ENCODE results near the gene CEP85.
"Not testable (repeated sequence)": the region's sequence is repeated elsewhere in the genome, so short reads cannot be mapped to it uniquely, and the experiment has no call there.

CEP85 gene

DNA sequence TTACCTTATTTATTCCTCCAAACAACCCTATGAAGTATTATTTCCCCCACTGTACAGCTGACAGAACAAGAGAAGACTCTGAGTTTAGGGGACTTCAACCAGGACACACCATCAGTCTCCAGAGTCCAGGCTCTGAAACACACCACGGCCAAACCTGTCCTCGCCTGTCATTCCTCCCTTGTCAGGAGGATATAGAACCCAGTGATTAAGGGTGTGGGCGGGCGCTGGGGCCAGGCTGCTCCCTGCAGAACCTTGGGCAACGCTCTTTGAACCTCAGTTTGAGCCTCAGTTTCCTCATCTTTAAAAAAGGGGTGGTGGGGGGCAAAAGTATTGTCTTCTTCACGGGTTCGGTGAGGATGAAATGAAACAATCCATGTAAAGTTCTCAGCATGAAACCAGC, 9.4 kb upstream of the CEP85 start:
- DNase-seq: no peak

GRCh38 chr1:26225033-26225831, 8.8 kb upstream of the CEP85 start:
- peak; percentile 16 for DNase-seq

- not testable (repeated sequence) for DNase-seq
Observed at GRCh38 chr1:26230682-26231081, 3.3 kb upstream of the CEP85 start.

DNA sequence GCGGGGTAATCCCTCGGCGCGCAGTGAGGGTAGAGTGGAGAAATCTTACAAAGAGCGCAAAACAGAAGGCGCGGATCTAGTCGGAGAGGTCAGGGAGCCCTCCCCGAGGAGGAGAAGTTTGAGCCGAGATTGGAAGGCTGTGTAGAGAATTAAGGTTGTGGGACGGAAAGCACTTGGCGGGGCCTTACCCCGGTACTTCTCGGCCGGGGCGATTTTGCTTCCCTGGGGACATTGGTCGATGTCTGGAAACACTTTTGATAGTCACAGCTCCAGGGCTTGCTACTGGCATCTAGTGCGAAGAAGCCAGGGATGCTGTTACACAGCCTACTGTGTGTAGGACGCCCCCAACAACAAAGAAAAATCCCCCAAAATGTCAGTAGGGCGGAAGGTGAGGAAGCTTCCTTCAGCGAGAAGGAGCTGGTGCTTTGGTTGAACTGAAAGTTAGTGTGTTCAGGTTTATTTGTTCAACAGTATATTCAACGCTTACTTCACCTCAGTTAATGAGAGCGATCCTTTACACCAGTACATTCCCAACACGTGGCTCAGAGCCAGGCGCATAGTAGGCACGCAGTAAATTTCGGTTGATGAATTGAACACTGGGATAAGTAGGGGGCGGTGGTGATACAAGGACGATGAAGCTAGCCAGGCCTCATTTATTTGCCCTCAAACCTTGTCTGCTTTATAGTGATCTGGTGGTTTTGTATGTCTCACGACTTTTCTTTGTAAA, 807 bp downstream of the CEP85 start:
- DNase-seq: peak; percentile 19

GRCh38 chr1:26237230-26237966, 3.4 kb downstream of the CEP85 start:
- no peak for DNase-seq

- DNase-seq: peak; percentile 19
Observed at GRCh38 chr1:26239936-26240335, 5.9 kb downstream of the CEP85 start.

- DNase-seq: no peak
Observed at GRCh38 chr1:26252718-26253117, 18.7 kb downstream of the CEP85 start.

DNA sequence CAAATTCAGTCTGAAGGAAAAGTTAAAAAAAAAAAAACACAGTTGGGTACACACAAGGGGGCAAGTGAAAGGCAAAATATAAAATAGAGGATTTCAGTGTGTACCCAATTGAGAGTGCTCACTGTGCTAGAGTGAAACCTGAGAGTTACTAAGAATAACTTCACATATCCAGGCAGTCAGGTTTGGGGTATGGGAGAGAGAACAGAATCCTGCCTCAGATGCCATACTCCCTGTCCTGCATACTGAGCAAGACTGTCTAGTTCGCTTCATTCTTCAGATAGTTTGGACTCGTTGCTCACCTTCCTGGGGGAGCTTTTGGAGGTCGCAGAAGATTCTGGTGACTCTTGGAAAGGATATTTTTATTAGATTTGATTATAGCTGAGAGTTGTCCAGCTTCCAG, 20.4 kb downstream of the CEP85 start:
- peak; percentile 5 for DNase-seq

DNA sequence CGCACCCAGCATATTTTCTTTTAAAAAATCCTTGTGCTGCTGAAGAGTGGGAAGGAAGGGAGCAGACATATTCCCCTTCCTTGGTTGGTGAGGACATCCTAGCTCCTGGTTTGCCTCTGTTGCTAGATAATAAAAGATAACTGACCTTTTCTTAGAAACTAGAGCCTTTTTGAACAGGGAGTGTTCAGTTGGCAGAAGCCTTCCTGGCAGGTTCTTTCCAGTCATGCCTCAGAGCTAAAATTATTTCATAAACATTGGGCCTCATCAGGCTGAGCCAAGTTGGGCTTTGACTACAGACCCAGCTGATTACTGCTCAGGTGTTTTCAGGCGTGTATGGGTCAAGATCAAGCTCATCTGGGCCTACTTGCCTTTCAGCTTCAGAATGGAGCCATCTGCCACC, 23.2 kb downstream of the CEP85 start:
- DNase-seq: no peak

DNA sequence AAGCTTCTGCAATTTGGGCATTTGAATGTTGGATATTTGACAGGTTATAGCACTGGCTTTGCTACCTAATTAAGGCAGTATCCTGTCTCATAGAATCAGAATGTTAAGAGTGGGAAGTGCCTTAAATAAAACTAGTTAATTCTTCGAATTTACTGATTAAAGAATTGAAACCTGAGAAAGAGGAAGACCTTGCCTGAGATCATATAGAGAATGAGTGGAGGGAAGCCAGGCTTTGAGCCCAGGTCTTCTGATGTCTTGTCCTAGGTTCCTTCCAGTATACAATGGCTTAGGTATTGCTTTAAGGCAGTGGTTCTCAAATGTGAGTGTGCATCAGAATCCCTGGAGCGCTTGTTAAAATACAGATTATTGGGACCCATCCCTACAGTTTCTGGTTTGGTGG, 25.0 kb downstream of the CEP85 start:
- DNase-seq: no peak

- DNase-seq: no peak
Observed at GRCh38 chr1:26259578-26259977, 25.6 kb downstream of the CEP85 start.

GRCh38 chr1:26263212-26263611, 29.2 kb downstream of the CEP85 start:
- no peak for DNase-seq

- DNase-seq: no peak
Observed at GRCh38 chr1:26265405-26265804, 31.4 kb downstream of the CEP85 start.

DNA sequence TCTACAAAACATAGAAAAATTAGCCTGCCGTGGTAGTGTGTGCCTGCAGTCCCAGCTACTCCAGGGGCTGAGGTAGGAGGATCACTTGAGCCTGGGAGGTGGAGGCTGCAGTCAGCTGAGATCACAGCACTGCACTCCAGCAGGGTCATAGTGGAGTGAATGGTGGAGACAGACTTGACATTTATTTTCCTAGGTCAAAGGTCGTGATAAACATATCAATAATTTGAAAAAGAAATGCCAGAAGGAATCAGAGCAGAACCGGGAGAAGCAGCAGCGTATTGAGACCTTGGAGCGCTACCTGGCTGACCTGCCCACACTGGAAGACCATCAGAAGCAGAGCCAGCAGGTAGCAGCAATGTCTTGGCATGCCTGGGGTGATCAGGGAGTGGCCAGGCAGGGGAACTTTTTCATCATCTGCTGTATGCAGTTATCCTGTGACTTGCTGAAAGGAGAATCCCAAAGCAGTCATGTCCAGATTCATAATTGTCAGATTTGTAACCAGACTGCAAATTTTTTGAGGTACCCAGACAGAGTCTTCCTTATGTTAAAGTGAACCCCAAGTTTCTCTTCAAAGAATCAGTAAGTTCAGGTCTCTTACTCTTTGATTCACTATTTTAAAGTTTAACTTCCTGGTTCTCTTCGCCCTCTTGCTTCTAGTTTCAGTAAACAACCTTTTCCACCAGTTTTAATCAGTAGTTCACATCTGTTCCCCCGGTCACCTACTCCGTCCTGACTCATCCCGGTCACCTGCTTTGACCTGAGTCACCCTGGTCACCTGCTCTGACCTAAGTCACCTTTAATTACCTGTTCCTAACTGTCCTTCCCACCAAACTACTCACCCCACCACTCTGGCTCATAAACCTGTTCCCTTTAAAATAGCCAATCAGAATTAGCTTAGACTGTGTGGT, 34.5 kb downstream of the CEP85 start:
- no peak for DNase-seq

DNA sequence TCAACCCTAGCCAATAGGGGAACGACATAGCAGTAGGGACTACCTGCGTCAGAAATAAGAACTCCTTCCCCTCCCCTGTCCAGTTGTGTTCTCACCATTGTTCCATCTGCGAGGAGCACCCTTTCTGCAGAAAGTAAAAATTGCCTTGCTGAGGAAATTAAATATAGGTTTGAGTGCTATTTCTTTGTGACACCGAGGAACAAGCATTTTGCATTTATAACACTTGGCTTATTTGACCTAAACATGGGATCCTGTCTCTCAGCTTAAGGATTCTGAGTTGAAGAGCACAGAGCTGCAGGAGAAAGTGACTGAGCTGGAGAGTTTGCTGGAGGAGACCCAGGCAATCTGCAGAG, 35.2 kb downstream of the CEP85 start:
- DNase-seq: no peak

DNA sequence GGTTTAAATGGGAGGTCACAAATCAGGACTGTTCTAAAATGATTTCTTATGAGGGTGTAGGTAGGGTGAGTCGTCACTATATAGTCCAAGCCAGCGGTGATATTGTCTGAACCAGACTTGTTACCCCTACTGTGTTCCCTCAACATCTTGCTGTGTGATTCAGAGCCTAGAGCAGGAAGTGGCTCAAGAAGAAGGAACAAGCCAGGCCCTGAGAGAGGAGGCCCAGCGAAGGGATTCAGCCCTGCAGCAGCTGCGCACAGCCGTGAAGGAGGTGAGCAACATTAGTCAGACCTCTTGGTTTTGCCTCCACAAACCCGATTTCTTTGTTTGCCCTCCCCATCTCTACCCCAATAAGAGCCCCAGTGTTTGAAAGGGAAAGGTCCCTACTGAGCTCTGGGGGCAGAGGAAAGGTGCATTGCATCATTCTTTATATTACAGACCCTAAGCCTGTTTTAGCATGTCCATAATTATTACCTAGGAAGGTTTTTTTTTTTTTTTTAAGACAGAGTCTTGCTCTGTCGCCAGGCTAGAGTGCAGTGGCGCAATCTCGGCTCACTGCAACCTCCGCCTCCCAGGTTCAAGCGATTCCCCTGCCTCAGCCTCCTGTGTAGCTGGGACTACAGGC, 40.9 kb downstream of the CEP85 start:
- peak; percentile 41 for DNase-seq

GRCh38 chr1:26275580-26276431, 41.8 kb downstream of the CEP85 start:
- DNase-seq: peak; percentile 94

- DNase-seq: no peak
Observed at GRCh38 chr1:26276432-26276838, 42.4 kb downstream of the CEP85 start.

DNA sequence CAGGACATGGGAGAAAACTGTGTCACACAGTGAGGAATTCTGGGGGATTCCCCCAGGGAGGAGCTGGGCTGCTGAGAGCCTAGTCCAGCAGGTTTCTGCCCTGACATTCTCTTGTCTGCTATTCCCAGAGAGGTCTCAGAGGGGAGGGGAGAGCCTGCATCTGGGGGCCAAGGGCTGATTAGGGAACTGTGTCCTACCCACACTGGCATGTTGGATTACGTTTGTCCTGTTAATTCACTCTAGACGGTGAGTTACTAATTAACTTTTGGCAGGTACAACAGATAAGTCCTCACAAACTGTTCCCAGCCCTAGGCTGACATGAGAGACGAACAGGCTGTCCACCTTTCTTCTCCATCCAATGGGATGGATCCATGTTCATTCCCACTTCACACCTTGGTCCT, 43.3 kb downstream of the CEP85 start:
- no peak for DNase-seq

DNA sequence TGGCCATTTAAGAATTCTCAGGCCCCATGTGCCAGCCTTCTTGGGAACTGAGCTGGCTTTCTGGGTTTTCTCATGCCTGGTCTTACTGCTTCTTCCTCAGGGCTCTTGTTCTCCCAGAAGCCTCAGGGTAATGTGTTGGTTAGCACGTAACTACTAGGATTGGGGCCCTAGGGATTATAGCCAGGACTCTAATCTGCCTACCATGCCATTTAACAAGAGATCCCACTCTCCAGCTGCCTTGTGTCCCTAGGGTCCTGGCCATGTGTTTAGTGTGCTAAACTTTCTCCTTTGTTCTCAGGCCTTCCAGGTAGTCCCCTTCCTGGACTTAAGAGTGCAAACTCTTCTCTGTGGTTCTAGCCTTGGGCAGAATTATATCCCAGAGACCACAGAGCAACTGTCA, 43.7 kb downstream of the CEP85 start:
- no peak for DNase-seq

GRCh38 chr1:26278303-26278702, 44.3 kb downstream of the CEP85 start:
- DNase-seq: peak; percentile 7
